NCI-H69 (cell line): Measurements from ENCODE around the gene CHN2.

Experiments
- DNase-seq: peaks from one replicate; lab custom pipeline; 2025; lab: John Stamatoyannopoulos, UW

The CHN2 gene

GRCh38 chr7:29309041-29309854 is 114.7 kb downstream of the CHN2 start:
- DNase-seq: peak; percentile 76

- no peak for DNase-seq
These were observed 116.0 kb downstream of the CHN2 start for GRCh38 chr7:29310625-29311024.

- DNase-seq: no peak
These were observed 116.7 kb downstream of the CHN2 start for GRCh38 chr7:29311314-29311713.

GRCh38 chr7:29314148-29314547 is 119.6 kb downstream of the CHN2 start:
- no peak for DNase-seq

GRCh38 chr7:29315122-29315891 is 120.7 kb downstream of the CHN2 start:
- DNase-seq: no peak

GRCh38 chr7:29315892-29316270 is 121.3 kb downstream of the CHN2 start:
- no peak for DNase-seq

GRCh38 chr7:29316926-29317325 is 122.4 kb downstream of the CHN2 start:
- DNase-seq: no peak

GRCh38 chr7:29318853-29319718 is 124.5 kb downstream of the CHN2 start:
- DNase-seq: no peak

GRCh38 chr7:29319719-29320521 is 125.3 kb downstream of the CHN2 start:
- peak; percentile 80 for DNase-seq

GRCh38 chr7:29320577-29320976 is 126.0 kb downstream of the CHN2 start:
- DNase-seq: peak; percentile 62

- DNase-seq: peak; percentile 60
These were observed 127.6 kb downstream of the CHN2 start for GRCh38 chr7:29322023-29322712.

GRCh38 chr7:29325476-29325875 is 130.9 kb downstream of the CHN2 start:
- DNase-seq: no peak

- DNase-seq: peak; percentile 83
These were observed 132.3 kb downstream of the CHN2 start for GRCh38 chr7:29326864-29327263.

GRCh38 chr7:29327455-29327854 is 132.9 kb downstream of the CHN2 start:
- DNase-seq: peak; percentile 98

GRCh38 chr7:29328045-29328444 is 133.5 kb downstream of the CHN2 start:
- peak; percentile 80 for DNase-seq

GRCh38 chr7:29328811-29329210 is 134.2 kb downstream of the CHN2 start:
- DNase-seq: peak; percentile 83

GRCh38 chr7:29329686-29330085 is 135.1 kb downstream of the CHN2 start:
- no peak for DNase-seq

- no peak for DNase-seq
These were observed 135.6 kb downstream of the CHN2 start for GRCh38 chr7:29330136-29330535.

- peak; percentile 85 for DNase-seq
These were observed 136.6 kb downstream of the CHN2 start for GRCh38 chr7:29331163-29331562.

GRCh38 chr7:29332042-29332811 is 137.7 kb downstream of the CHN2 start:
- DNase-seq: peak; percentile 99
